Measurements from ENCODE around the gene NT5C1B.
"Not testable (repeated sequence)": the region's sequence is repeated elsewhere in the genome, so short reads cannot be mapped to it uniquely, and the experiment has no call there.

NT5C1B gene

GRCh38 chr2:18589354-18589753 lies at the start of gene NT5C1B:
Gene NT5C1B (minus strand): TSS chr2:18589569. CDS start chr2:18589468, 101 bp downstream.
- no peak for DNase-seq (ENCODE audit: low read depth)
- TF ChIP-seq CTCF (IDR thresholded peaks at IDR 0.05; ENCODE audit: low read length, missing control alignments) = no peak
- no peak within 1 kb of the TSS for H3K4me3 ChIP-seq (replicated peaks; ENCODE audit: low read depth, low read length)

- DNase-seq (ENCODE audit: low read depth) = no peak
- TF ChIP-seq CTCF (IDR thresholded peaks at IDR 0.05; ENCODE audit: low read length, missing control alignments) = no peak
- no peak overlapping the region for H3K4me3 ChIP-seq (replicated peaks; ENCODE audit: low read depth, low read length)
These were observed 47.8 kb upstream of the NT5C1B start for GRCh38 chr2:18637196-18637595.

GRCh38 chr2:18632699-18633098 lies 43.3 kb upstream of the NT5C1B start:
- not testable (repeated sequence) for DNase-seq (ENCODE audit: low read depth)

GRCh38 chr2:18630941-18631340 lies 41.6 kb upstream of the NT5C1B start:
- peak; percentile 40 for DNase-seq (ENCODE audit: low read depth)
- no peak overlapping the region for H3K4me3 ChIP-seq (replicated peaks; ENCODE audit: low read depth, low read length)
- no peak for TF ChIP-seq CTCF (IDR thresholded peaks at IDR 0.05; ENCODE audit: low read length, missing control alignments)

More at GRCh38 chr2:18632699-18633098, 43.3 kb upstream of the NT5C1B start:
- H3K4me3 ChIP-seq (replicated peaks; ENCODE audit: low read depth, low read length) = not testable (repeated sequence)

- DNase-seq (ENCODE audit: low read depth) = no peak
- H3K4me3 ChIP-seq (replicated peaks; ENCODE audit: low read depth, low read length) = no peak overlapping the region
- no peak for TF ChIP-seq CTCF (IDR thresholded peaks at IDR 0.05; ENCODE audit: low read length, missing control alignments)
These were observed 41.2 kb upstream of the NT5C1B start for GRCh38 chr2:18630541-18630940.

- TF ChIP-seq CTCF (IDR thresholded peaks at IDR 0.05; ENCODE audit: low read length, missing control alignments) = no peak
- no peak overlapping the region for H3K4me3 ChIP-seq (replicated peaks; ENCODE audit: low read depth, low read length)
- DNase-seq (ENCODE audit: low read depth) = peak; percentile 70
These were observed 40.7 kb upstream of the NT5C1B start for GRCh38 chr2:18630101-18630500.

- TF ChIP-seq CTCF (IDR thresholded peaks at IDR 0.05; ENCODE audit: low read length, missing control alignments) = no peak
- DNase-seq (ENCODE audit: low read depth) = peak; percentile 33
- no peak overlapping the region for H3K4me3 ChIP-seq (replicated peaks; ENCODE audit: low read depth, low read length)
These were observed 37.7 kb upstream of the NT5C1B start for GRCh38 chr2:18626958-18627650.
